ENCODE results near the gene MGAM2. TPM values are rescaled to one million over a fixed set of nuclear protein-coding genes. Genes with fewer than 3 reads are reported as not detected.

The MGAM2 gene
- total and polyA plus RNA-seq, 2 of the 13 experiments (the other 11 are each of a cell fraction or from before 2014, with no cell fraction given), result 0.29 TPM; not detected in 1

DNA sequence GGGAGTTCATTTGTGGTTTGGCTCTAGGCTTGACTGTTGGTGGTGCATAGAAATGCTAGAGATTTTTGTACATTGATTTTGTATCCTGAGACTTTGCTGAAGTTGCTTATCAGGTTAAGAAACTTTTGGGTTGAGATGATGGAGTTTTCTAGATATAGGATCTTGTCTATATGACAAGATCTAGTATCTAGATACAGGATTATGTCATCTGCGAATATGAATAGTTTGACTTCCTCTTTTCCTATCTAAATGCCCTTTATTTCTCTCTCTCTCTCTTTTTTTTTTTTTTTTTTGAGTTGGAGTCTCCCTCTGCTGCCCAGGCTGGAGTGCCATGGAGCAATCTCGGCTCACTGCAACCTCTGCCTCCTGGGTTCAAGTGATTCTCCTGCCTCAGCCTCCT lies 62.9 kb downstream of the MGAM2 start (continued):
- TF ChIP-seq ARID2 (CRISPR knock-in tag; IDR thresholded peaks at IDR 0.05; ENCODE audit: borderline replicate concordance) (no peak), MXD4 (CRISPR knock-in tag; IDR thresholded peaks at IDR 0.05) (no peak), MAFF (IDR thresholded peaks at IDR 0.05; ENCODE audit: low read depth, low read length) (no peak), POLR2AphosphoS2 (IDR thresholded peaks at IDR 0.05; ENCODE audit: low read depth, low read length) (no peak), GATAD1 (CRISPR knock-in tag; IDR thresholded peaks at IDR 0.05) (no peak)
- TF ChIP-seq, protein P1, sequence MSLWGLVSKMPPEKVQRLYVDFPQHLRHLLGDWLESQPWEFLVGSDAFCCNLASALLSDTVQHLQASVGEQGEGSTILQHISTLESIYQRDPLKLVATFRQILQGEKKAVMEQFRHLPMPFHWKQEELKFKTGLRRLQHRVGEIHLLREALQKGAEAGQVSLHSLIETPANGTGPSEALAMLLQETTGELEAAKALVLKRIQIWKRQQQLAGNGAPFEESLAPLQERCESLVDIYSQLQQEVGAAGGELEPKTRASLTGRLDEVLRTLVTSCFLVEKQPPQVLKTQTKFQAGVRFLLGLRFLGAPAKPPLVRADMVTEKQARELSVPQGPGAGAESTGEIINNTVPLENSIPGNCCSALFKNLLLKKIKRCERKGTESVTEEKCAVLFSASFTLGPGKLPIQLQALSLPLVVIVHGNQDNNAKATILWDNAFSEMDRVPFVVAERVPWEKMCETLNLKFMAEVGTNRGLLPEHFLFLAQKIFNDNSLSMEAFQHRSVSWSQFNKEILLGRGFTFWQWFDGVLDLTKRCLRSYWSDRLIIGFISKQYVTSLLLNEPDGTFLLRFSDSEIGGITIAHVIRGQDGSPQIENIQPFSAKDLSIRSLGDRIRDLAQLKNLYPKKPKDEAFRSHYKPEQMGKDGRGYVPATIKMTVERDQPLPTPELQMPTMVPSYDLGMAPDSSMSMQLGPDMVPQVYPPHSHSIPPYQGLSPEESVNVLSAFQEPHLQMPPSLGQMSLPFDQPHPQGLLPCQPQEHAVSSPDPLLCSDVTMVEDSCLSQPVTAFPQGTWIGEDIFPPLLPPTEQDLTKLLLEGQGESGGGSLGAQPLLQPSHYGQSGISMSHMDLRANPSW (CRISPR knock-in tag; IDR thresholded peaks at IDR 0.05; ENCODE audit: borderline replicate concordance), result no peak
- TF ChIP-seq, protein P2, sequence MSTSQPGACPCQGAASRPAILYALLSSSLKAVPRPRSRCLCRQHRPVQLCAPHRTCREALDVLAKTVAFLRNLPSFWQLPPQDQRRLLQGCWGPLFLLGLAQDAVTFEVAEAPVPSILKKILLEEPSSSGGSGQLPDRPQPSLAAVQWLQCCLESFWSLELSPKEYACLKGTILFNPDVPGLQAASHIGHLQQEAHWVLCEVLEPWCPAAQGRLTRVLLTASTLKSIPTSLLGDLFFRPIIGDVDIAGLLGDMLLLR (CRISPR knock-in tag; IDR thresholded peaks at IDR 0.05), result no peak

DNA sequence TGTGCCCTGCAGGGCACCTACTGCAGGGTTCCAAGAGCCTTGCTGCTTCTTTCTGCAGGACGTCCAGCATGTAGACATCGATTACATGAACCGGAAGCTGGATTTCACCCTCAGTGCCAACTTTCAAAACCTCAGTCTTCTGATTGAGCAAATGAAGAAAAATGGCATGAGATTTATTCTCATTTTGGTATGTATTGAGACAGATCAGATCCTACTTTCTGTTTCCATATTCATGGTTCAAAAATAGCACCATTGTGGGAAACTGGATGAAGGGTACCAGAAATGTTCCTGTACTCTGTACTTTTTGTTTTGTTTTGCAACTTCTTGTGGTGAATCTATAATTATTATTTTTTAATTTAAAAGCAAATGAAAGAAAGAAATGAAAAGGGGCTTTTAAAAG lies 64.1 kb downstream of the MGAM2 start:
- ChIA-PET POLR2A (no interaction called here), CTCF (ENCODE audit: low intra/inter-chr PET ratio, low total read pairs) (no interaction called here)
- Histone ChIP-seq H3K27me3 (ENCODE audit: control insufficient read depth in 1 of 2, insufficient read depth in 2 of 2, low read length in 2 of 2) (no peaks in the 10 kb centered on the region), H3K9ac (ENCODE audit: insufficient read depth, low read depth, low read length) (no peak overlapping the region), H3K79me2 (ENCODE audit: insufficient read depth, low read length) (no peaks in the 10 kb centered on the region), H3K27ac (ENCODE audit: extremely low read length, insufficient read depth, low read length) (no peak overlapping the region), H3K9me3 (ENCODE audit: low read length) (no peaks in the 10 kb centered on the region), H3K4me2 (ENCODE audit: low read depth, low read length) (no peak overlapping the region), H3K4me3 (replicated peaks in 1 of 3; ENCODE audit: insufficient read depth in 1 of 3, low read depth in 2 of 3, low read length in 3 of 3) (no peak overlapping the region), H2AFZ (ENCODE audit: low read length) (no peak overlapping the region), H3K4me1 (ENCODE audit: insufficient read depth, low read length) (no peaks in the 10 kb centered on the region), H3K36me3 (replicated peaks in 1 of 2; ENCODE audit: control insufficient read depth in 1 of 2, insufficient read depth in 2 of 2, low read length in 2 of 2) (no peaks in the 10 kb centered on the region), H4K20me1 (ENCODE audit: insufficient read depth, low read length) (no peaks in the 10 kb centered on the region)
- ATAC-seq (no peak), FAIRE-seq (no peak), DNase-seq (ENCODE audit: low spot score) (no peak)
- in situ Hi-C loops (cut with HindIII; ENCODE audit: extremely low pct_ligation_motif_present, low pct_unique_long_range_greater_than_20kb) (no loop called here), intact Hi-C loops (cut with micrococcal nuclease; ENCODE audit: unreplicated experiment) (no loop called here)
- WGBS (ENCODE audit: low lambda C conversion rate), result 78% methylated on average over 3 of the region's 3 CpGs
- BruUV-seq (replicated peaks), result no TSS peak
- TF ChIP-seq CCAR2 (optimal IDR thresholded peaks at IDR 0.05; ENCODE audit: low read depth, low read length), result no peak
- no peak for TF ChIP-seq KLF9 (CRISPR knock-in tag; IDR thresholded peaks at IDR 0.05; ENCODE audit: low read depth)
- no peak for TF ChIP-seq ZNF17 (CRISPR knock-in tag; IDR thresholded peaks at IDR 0.05)
- TF ChIP-seq FOXJ3 (CRISPR knock-in tag; IDR thresholded peaks at IDR 0.05; ENCODE audit: borderline replicate concordance), result no peak
- TF ChIP-seq, protein P3, sequence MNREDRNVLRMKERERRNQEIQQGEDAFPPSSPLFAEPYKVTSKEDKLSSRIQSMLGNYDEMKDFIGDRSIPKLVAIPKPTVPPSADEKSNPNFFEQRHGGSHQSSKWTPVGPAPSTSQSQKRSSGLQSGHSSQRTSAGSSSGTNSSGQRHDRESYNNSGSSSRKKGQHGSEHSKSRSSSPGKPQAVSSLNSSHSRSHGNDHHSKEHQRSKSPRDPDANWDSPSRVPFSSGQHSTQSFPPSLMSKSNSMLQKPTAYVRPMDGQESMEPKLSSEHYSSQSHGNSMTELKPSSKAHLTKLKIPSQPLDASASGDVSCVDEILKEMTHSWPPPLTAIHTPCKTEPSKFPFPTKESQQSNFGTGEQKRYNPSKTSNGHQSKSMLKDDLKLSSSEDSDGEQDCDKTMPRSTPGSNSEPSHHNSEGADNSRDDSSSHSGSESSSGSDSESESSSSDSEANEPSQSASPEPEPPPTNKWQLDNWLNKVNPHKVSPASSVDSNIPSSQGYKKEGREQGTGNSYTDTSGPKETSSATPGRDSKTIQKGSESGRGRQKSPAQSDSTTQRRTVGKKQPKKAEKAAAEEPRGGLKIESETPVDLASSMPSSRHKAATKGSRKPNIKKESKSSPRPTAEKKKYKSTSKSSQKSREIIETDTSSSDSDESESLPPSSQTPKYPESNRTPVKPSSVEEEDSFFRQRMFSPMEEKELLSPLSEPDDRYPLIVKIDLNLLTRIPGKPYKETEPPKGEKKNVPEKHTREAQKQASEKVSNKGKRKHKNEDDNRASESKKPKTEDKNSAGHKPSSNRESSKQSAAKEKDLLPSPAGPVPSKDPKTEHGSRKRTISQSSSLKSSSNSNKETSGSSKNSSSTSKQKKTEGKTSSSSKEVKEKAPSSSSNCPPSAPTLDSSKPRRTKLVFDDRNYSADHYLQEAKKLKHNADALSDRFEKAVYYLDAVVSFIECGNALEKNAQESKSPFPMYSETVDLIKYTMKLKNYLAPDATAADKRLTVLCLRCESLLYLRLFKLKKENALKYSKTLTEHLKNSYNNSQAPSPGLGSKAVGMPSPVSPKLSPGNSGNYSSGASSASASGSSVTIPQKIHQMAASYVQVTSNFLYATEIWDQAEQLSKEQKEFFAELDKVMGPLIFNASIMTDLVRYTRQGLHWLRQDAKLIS (CRISPR knock-in tag; IDR thresholded peaks at IDR 0.05), result no peak
- no peak for TF ChIP-seq IKZF1 (IDR thresholded peaks at IDR 0.05)
- TF ChIP-seq ZSCAN25 (CRISPR knock-in tag; IDR thresholded peaks at IDR 0.05), result no peak
- no peak for TF ChIP-seq FOXM1 (CRISPR knock-in tag; IDR thresholded peaks at IDR 0.05)
- TF ChIP-seq GPN1 (CRISPR knock-in tag; IDR thresholded peaks at IDR 0.05; ENCODE audit: borderline replicate concordance), result no peak
- no peak for TF ChIP-seq NFKB2 (CRISPR knock-in tag; IDR thresholded peaks at IDR 0.05; ENCODE audit: borderline replicate concordance)
- TF ChIP-seq, protein P4, sequence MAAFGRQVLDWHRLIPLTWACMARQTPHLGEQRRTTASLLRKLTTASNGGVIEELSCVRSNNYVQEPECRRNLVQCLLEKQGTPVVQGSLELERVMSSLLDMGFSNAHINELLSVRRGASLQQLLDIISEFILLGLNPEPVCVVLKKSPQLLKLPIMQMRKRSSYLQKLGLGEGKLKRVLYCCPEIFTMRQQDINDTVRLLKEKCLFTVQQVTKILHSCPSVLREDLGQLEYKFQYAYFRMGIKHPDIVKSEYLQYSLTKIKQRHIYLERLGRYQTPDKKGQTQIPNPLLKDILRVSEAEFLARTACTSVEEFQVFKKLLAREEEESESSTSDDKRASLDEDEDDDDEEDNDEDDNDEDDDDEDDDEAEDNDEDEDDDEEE (CRISPR knock-in tag; IDR thresholded peaks at IDR 0.05), result no peak
